Retinal pigment epithelial cell (primary cell): ENCODE measurements around the gene GEMIN8.

ENCODE experiments used
- DNase-seq: peaks from one replicate; pipeline ENCODE4 v3.0.0-alpha.2; 2010; ENCODE audit warnings: low read depth
- H3K4me3 ChIP-seq: 2 replicates; pipeline ENCODE4 v1.5.1; 2011; ENCODE audit warnings: mild to moderate bottlenecking, low read length, control low read depth, moderate library complexity
- CTCF ChIP-seq: conservative IDR thresholded peaks from 2 replicates; pipeline ENCODE4 v1.5.1; 2011; ENCODE audit warnings: low read depth, low read length, control low read depth, inconsistent platforms

Gene GEMIN8

GRCh38 chrX:14062524-14062923, 32.8 kb upstream of the GEMIN8 start:
- no peak for DNase-seq
- H3K4me3 ChIP-seq, result no peak overlapping the region
- no peak for TF ChIP-seq CTCF

DNA sequence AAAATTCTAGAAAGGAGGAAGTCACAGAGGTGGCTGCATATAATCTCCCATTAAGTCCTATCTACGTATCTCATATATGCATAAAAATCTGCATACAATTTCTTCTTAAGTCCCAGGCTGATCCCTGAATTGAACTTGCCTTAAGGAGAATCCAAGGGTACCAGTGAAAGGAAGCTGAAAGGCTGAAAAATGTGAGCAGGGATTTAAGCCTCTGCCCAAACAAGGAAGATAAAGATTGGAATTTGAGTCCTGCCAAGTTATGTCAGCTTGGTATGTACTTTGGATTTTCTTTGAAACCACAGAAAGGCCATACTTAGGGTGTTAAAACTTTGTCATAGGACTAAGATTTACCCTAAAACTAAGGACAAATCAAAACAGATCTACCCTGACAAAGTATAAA, 26.5 kb upstream of the GEMIN8 start:
- peak; percentile 49 for DNase-seq
- H3K4me3 ChIP-seq, result no peak overlapping the region
- no peak for TF ChIP-seq CTCF

DNA sequence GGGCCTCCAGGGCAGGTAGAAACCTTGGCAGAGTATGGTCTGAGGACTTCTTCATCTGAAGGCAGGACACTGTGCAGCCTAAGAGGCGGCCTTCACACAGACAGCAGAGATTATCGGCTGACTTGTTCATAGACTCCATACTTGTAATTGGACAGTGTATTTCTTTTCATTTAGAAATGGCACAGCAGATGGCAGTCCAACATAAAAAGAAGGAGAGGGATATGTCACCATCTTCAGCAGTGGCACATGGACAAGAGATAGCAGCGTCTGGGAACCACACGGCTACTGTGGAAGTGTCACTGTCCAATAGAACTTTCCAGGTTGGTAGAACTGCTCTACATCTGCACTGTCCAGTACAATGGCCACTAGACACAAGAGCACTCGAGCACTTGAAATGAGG, 21.7 kb upstream of the GEMIN8 start:
- no peak for DNase-seq
- TF ChIP-seq CTCF, result no peak
- no peak overlapping the region for H3K4me3 ChIP-seq

GRCh38 chrX:14050709-14051108, 21.0 kb upstream of the GEMIN8 start:
- no peak for TF ChIP-seq CTCF
- no peak overlapping the region for H3K4me3 ChIP-seq
- no peak for DNase-seq

DNA sequence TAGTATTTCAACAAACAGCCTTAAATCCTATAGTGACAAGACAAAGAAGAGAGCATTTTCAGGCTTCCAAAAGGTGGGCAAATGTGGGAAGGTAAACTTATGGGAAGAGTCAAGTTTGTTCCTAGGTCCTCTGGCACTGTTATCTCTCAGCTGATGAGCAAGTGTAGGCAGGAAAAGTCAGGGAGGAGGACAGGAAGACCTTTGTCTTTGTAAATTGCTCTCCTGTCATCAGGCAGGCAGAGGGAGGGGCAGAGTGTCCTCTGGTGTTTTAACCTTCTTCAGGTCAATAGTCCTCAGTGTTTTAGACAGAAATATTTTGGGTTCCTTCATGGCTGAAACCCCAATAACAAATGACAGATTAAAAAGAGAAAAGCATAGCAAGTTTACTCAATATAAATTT, 13.5 kb upstream of the GEMIN8 start:
- DNase-seq, result no peak
- no peak for TF ChIP-seq CTCF
- no peak overlapping the region for H3K4me3 ChIP-seq

GRCh38 chrX:14039344-14039743, 9.7 kb upstream of the GEMIN8 start:
- H3K4me3 ChIP-seq, result no peak overlapping the region
- TF ChIP-seq CTCF, result peak; percentile 67
- DNase-seq, result no peak

GRCh38 chrX:14038375-14039085, 8.8 kb upstream of the GEMIN8 start:
- DNase-seq, result no peak
- TF ChIP-seq CTCF, result no peak
- H3K4me3 ChIP-seq, result no peak overlapping the region
